CD1c-positive myeloid dendritic cell (primary cell): ENCODE data around the gene CNEP1R1.
A peak's percentile ranks its signal among the peaks of the same experiment; 100 is the strongest.

ENCODE experiments used
- DNase-seq: peaks from one replicate; pipeline ENCODE4 v3.0.0-alpha.2; 2016; ENCODE audit errors: extremely low spot score

Gene CNEP1R1

DNA sequence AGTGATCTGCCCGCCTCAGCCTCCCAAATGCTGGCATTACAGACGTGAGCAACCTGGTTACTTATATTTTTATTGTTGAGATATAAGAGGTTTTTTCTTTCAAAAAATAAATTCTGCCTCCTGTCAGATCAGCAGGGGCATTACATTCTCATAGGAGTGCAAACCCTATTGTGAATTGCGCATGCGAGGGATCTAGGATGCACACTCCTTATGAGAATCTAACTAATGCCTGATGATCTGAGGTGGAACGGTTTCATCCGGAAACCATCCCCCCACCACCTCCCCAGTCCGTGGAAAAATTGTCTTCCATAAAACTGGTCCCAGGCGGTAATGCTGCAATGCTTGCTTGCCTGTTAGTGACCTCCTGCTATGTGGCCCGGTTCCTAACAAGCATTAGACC is 7.5 kb upstream of the CNEP1R1 start:
- no peak for DNase-seq

DNA sequence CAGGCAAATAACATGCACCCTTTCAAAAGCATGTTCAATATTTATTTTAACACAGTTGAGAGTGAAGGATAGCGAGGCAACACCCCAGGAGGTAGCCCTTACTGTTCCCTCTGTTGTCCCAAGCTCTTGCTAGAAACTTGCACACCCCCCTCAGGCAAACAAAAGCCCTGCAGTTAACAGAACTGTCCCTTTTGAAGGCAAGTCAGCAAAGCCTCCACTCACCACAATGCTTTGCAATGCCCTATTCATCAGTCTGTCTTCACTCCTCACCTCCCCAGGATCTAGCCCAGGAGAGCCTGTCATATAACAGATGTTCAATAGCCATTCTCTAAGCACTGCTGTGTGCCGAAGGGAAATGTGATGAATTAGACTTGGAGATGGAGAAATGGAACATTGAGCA is 3.5 kb upstream of the CNEP1R1 start:
- no peak for DNase-seq

DNA sequence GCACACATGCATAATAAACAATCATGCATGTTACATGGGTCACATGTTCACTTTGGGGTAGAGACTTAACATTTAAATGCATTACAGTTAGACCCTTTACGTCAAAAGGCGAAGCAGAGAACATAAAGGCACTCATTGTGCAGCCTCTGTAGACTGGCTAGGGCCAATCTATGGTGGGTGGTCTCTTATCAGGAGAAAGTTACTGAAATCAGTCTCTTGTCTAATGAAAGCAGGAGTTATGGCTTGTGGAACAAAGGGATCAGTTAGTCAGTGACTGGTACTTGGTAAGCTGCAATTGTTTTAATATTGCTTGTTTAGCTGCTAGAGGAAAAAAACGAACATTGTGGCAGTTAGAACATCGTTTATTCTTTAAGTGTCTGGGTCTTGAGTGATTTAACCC is 1.4 kb upstream of the CNEP1R1 start:
- no peak for DNase-seq

DNA sequence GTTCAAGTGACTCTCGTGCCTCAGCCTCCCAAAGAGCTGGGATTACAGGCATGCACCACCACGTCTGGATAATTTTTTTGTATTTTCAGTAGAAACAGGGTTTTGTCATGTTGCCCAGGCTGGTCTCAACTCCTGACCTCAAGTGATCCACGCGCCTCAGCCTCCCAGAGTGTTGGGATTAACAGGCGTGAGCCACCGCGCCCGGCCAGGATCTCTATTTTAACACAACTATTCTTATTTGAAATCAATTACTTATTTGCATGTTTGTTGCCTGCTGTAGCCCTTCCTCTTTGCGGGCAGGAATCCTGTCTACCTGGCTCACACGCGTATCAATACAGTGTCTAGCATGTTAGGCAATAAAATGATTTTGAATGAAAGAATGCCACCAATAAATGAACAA is 818 bp upstream of the CNEP1R1 start:
- no peak for DNase-seq

DNA sequence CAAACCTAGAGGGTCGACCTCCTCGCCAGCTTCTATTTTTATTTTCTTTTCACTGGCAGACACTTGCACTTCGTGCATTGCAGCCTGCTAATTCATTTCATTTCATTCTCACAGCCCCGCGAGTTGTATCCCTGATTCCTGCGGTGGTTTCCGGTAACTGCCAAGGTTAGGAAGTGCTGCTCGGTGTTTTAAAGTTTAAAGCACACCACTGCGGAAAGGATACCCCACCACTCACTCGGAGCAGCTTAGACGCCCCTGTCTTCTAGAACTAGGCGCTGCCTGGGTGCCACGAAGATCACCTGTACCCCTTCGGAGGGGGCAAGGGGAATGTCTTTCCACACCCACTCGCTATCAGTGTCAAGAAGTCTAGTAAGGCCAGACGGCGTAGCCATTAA is 509 bp downstream of the CNEP1R1 start:
- DNase-seq: no peak

DNA sequence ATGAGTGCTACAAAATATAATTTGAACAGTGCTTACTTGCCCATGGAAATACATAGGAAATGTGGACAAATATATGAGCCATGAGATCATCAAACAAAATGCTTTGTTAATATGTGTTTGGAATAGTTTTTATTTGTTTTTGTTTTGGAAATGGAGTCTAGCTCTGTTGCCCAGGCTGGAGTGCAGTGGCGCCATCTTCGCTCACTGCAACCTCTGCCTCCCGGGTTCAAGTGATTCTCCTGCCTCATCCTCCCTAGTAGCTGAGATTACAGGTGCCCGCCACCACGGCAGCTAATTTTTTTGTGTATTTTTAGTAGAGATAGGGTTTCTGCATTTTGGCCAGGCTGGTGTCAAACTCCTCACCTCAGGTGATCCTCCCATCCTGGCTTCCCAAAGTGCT is 2.8 kb downstream of the CNEP1R1 start:
- no peak for DNase-seq

DNA sequence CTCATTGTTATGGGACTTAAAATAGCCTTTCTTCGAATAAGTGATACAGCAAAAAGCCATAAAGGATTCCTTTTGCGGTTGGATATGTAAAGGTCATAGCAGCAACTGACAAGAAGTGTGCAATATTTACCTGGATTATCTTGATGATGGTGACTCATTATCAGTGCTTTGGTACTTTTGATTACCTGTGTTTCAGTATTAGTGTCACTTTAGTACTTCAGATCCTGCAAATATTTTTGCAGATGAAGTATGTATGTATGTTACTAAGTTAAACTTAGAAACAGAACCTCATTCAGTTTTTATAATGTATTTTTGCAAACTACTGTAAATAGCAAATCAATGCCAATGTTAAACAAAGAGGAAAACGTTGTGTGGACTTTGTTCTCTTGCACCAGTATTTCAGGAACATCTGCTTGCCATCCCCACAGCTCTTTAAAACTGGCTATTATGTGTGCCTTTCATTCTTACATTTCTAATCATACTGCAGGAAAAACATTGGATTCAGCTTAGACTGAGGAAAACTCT is 10.5 kb downstream of the CNEP1R1 start:
- DNase-seq: no peak

DNA sequence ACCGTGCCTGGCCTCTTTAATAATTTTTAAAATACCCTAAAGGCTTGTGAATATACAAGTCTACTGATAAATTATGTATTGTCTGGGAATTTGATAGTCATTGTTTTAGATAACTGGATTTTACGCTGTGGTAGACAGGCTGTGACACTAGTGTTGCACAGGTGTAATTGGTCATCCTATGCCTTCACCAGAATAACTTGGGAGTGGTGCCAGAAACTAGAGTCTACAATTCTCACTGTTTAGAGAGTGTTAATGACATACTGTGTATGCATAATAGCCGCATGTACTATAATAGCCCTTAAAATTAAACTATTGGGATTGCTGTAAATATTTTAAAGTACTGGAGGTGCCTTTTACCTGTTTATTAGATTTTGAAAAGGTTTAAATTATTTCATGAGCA is 11.4 kb downstream of the CNEP1R1 start:
- no peak for DNase-seq

DNA sequence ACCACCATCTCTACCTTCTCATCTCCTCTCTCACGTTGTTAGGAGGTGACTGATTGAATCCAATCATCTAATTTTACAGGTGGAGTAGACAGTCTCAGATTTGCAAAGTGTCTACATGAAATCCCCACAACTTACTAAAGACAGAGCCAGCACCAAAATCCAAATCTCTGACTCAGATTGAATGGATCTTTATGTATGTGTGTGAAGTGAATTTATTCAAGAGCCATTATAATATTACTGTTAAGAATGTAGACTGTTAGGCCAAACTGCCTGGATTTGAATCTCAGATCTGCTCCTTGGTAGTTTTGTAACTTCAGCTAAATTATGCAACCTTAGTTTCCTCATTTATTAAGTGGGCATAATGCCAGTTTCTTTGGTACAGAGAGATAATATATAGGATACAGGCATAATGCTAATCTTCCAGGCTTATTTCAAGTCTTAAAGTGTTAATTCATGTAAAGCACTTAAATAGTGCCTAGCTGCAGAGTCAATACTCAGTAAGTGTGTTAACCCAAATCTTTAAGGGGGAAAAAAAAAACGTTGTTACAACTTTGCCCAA is 12.7 kb downstream of the CNEP1R1 start:
- DNase-seq: peak; percentile 88

DNA sequence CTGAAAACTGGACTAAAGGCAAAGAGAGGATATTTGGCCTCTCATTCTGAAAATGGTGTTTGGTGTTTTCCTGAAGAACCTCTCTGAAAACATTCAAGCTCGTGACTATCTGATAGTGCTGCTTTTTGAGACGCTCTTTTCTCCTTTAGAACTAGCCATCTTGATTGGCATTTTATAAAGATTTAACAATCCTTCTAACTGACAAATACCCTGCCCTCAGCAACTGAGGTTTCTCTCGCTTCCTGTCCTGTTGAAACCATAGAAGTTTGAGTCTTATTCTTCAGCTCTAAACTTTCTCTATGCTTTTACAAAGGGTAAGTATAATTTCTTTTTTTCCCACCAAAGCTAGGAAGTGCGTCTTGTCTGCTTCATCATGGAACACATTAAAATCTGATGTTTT is 13.3 kb downstream of the CNEP1R1 start:
- DNase-seq: peak; percentile 7

DNA sequence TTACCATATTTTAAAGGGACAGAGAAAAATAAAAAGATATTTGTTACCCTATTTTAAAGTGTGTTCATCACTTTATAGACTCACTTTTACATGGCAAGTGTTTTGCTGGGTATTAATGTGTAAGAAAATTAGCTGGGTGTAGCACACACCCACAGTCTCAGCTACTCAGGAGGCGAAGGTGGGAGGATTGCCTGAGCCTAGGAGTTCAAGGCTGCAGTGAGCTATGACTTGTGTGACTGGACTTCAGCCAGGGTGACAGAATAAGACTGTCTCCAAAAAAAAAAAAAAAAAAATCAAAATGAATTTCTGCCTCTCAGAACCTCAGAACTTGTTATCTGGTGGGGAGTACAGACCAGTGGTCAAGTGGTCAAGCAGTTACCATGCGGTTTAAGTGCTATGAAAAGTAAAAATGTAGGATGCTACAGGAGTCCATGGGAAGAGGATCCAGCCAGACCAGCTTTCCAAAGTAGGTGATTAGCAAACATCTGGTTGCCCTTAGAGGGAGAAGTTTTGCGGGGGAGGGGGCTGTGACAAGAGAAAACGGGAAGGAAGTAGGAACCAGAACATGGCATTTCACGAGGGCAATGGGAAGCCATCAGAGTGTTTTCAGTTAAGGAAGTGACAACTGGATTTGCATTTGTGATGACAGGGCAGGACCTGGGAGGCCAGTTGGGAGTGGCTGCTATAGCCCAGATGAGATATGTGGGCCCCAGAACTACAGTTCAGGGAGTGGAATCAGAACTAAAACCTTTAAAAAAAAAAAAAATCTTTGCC is 13.9 kb downstream of the CNEP1R1 start:
- peak; percentile 94 for DNase-seq

DNA sequence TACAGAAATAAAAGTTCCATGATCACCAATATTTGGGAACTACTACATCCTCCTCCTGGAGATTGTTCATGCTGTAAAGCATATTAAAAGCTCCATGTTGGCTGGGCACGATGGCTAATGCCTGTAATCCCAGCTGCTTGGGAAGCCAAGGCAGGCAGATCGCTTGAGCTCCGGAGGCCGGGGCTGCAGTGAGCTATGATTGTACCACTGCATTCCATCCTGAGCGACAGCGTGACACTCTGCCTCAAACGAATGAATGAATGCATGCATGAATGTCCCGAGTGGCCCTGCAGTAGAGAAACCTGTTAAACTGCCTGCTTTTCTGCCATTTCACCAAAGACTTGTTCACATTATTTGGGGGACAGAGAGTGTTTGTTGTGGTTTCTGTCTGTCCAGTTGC is 15.0 kb downstream of the CNEP1R1 start:
- DNase-seq: no peak

DNA sequence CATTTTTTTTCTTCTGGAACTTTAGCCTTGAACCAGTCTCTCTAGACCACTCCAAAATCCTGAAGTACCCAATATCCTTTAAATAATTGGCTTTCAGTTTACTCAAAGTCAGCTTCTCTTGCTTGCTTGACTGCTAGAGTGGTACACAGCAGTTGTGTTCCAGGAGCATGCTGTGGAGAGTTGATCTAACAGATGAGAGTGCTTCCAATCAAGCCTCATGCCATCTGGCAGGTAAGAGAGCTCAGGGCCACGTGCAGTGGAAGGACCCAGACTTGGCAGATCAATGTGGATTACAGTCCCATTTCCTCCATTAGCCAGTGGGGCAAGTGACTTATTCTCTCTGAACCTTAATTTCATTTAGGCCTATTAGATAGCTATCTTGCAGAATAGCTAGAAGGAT is 15.7 kb downstream of the CNEP1R1 start:
- no peak for DNase-seq

DNA sequence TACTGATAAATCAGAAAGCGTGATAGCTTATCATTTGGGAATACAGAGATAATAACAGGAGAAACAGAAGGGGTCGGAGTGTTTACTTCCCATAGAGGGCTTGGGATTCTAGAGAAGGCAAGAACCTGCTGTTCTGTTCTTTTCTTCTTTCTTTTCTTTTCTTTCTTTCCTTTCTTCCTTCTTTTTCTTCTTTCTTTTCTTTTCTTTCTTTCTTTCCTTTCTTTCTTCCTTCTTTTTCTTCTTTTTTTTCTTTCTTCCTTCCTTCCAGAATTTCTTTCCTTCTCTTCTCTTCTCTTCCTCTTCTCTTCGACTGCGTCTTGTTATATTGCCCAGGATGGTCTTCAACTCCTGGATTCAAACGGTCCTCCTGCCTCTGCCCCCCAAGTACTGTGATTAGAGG is 18.3 kb downstream of the CNEP1R1 start:
- no peak for DNase-seq

DNA sequence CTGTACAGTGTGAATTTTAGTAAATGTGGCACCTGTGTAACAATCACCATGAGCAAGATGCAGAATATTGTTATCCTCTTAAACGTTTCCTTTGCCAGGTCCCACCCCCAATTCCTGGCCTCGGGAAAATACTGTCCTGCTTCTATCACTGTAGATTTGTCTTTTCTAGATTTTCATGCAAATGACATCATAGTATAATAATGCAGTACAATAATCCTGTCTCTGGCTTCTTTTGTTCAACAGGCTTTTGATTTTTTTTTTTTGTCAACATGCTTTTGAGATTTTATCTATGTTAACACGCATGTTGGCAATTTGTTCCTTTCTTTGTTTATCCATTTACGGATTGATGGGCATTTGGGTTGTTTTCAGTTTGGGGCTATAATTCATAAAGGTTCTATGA is 20.4 kb downstream of the CNEP1R1 start:
- DNase-seq: no peak

DNA sequence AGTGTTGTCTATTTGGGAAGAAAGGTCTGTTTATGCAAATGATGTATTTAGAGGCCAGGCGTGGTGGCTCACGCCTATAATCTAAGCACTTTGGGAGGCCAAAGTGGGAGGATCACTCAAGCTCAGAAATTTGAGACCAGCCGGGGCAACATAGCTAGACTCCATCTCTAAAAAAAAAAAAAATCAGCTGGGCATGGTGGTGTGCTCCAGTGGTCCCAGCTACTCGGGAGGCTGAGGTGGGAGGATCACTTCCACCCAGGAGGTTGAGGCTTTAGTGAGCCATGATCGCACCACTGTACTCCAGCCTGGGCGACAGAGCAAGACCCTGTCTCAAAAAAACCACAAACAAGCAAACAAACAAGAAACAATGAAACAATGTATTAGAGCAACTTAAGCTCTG is 21.8 kb downstream of the CNEP1R1 start:
- DNase-seq: no peak

DNA sequence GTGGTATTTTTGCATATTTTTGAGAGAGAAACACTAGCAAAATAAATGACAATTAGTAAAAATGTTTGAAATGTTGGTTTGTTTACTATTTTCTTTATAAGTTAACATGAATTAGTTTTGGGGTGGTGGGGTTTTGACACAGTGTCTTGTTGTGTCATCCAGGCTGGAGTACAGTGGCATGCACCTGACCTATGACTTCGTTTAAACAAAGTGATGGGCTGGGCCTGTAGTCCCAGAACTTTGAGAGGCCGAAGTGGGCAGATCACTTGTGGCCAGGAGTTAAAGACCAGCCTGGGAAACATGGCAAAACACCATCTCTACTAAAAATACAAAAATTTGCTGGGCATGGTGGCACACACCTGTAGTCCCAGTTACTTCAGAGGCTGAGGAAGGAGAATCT is 22.8 kb downstream of the CNEP1R1 start:
- no peak for DNase-seq

DNA sequence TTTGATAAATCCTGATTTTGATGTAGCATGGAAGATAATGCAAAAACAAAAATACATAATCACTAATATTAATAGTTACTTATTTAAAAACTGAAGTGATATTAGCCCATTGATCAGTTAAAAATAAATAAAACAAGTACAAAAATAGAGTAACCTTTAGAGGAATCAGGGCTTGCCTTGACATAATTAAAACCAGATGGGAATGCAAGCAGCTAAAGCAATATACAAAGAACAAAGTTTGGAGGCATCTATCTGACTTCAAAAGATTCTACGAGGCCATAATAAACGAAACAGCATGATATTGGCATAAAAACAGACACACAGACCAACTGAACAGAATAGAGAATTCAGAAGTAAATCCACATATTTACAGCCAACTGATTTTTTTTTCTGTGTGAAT is 25.8 kb downstream of the CNEP1R1 start:
- DNase-seq: no peak

DNA sequence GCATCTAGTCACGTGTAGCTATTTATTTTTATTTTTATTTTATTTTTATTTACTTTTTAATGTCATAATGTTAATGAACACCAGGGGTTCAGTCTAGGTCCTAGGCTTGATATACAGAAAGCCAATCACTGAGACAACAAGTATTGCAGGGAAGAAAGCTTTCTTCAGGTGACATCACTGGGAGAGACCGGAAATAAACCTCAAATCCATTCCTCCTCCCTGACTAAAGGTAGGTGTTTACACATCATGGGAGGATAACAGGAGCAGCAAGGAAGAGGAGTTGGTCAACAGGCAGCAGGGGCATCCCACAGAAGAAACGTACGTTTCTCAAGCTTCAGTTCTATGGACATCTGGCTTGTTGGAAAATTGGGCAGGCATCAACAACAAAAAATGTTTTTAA is 31.2 kb downstream of the CNEP1R1 start:
- DNase-seq: no peak

DNA sequence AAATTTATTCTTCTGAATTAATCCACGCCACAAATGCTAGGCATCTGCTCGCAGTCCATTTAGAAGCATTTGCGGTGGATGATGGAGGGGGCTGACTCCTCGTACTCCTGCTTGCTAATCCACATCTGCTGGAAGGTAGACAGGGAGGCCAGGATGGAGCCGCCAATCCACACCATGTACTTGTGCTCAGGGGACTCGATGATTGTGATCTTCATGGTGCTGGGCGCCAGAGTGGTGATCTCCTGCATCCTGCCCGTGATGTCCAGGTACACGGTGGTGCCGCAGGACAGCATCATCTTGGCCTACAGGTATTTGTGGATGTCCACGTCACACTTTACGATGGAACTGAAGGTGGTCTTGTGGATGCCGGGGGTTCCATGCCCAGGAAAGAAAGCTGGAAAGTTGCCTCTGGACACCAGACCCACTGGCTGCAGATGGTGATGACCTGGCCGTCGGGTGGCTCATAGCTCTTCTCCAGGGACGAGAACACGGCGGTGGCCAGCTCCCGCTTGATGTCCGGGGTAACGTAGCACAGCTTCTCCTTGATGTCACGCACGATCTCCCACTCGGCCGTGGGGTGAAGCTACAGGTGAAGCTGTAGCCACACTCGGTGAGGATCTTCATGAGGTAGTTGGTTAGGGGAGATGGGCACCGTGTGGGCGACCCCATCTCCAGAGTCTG is 33.2 kb downstream of the CNEP1R1 start:
- no peak for DNase-seq

DNA sequence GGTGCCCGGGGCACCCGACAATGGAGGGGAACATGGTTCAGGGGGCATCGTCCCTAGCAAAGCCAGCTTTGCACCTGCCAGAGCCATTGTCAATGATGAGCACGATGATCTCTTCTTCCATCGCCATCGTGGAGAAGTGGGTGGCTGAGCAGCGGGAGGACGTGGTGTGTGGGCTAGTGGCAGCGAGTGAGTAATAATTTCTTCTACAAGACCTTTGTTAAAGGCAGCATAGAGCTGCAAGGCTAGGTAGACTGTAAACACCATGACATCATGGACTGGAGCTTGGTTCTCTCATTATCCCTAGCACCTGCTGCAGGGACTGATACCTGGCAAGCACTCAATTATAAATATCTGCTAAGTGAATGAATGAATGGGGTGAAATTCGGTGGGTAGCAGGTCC is 34.1 kb downstream of the CNEP1R1 start:
- DNase-seq: no peak

DNA sequence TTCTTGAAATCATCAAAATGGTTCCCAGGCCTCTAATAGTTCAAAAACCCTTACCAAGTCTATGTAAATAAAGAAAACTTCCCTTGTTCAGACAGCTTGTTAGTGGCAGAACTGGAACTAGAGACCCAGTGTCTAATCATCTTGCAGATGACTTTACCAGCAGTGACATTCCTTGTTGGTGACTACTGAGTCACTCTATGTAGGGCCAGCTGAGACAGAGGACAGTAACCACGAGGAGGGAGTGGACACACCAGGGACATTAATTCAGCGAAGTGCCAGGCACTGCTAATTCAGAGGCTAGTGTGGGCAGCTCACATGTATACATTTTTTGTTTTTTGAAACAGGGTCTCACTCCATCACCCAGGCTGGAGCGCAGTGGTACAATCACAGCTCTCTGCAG is 34.6 kb downstream of the CNEP1R1 start:
- no peak for DNase-seq

DNA sequence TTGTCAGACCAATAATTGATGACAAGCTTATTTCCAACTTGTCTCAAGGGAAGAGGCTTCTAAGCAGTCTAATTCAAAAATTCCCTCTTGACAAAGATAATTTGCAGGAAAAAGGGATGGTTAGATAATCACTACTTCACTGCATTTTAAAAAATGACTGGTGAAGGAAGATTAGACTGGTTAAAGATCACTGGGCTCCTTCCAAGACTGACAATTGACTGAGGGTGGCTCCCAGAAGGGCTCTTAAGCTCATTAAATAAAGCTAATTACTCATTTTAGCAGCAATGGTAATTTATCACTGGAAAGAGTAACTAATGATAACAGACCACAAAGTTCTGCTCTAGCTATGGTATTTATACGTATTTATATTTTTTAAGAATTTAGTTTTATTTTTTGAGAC is 36.3 kb downstream of the CNEP1R1 start:
- no peak for DNase-seq
